Sigmoid colon (tissue), 7 donors: ENCODE results near the gene PHACTR3. TPM values are rescaled to one million over a fixed set of nuclear protein-coding genes. Genes with fewer than 3 reads are reported as not detected.
A peak's percentile ranks its signal among the peaks of the same experiment; 100 is the strongest.
"Not testable (repeated sequence)": the region's sequence is repeated elsewhere in the genome, so short reads cannot be mapped to it uniquely, and the experiment has no call there.

Source experiments
- DNase-seq: peaks from one replicate; pipeline ENCODE4 v3.0.0-alpha.2; 2019
- H3K27ac ChIP-seq, 4 donors: fragments of 200-600 bp; sonication (generic); one replicate each; pipeline ENCODE4 v1.5.1; 2016 to 2019; ENCODE audit warnings: mild to moderate bottlenecking in 1 of 4
- H3K27me3 ChIP-seq, 3 donors: fragments of 200-600 bp; sonication (generic); one replicate each; pipeline ENCODE4 v1.5.1; 2019; ENCODE audit warnings: mild to moderate bottlenecking in 1 of 3
- H3K36me3 ChIP-seq, 4 donors: fragments of 200-600 bp; sonication (generic); one replicate each; pipeline ENCODE4 v1.5.1; 2016 to 2019
- H3K4me1 ChIP-seq, 4 donors: fragments of 200-600 bp; sonication (generic); one replicate each; pipeline ENCODE4 v1.5.1; 2017 to 2019
- H3K4me3 ChIP-seq, 4 donors: fragments of 200-600 bp; sonication (generic); one replicate each; pipeline ENCODE4 v1.5.1; 2017 to 2019; ENCODE audit warnings: mild to moderate bottlenecking in 2 of 4, moderate library complexity in 1 of 4
- H3K9me3 ChIP-seq, 4 donors: fragments of 200-600 bp in 3 of 4; sonication (generic) in 3 of 4; one replicate each; pipeline versions ENCODE4 v1.5.1 to v1.6.1; 2013 to 2019
- CTCF ChIP-seq, 4 experiments: fragments of 450-650 bp in 3 of 4; fragments of 200-600 bp in 1 of 4; IDR thresholded peaks; one replicate each; pipeline ENCODE4 v1.5.1; 2016 to 2019; ENCODE audit warnings: antibody characterized with exemption in 4 of 4, mild to moderate bottlenecking in 3 of 4, moderate library complexity in 2 of 4
- EP300 ChIP-seq, 4 donors: sonication (generic); formaldehyde crosslinking; IDR thresholded peaks; one replicate each; pipeline ENCODE4 v1.6.1; 2017; ENCODE audit warnings: antibody characterized with exemption in 4 of 4
- POLR2A ChIP-seq, 2 donors: fragments of 450-650 bp; IDR thresholded peaks; one replicate each; pipeline ENCODE4 v1.6.1; 2016; ENCODE audit warnings: antibody characterized with exemption in 2 of 2, mild to moderate bottlenecking in 2 of 2, moderate library complexity in 2 of 2
- POLR2AphosphoS5 ChIP-seq, 4 donors: sonication (generic); formaldehyde crosslinking; IDR thresholded peaks; one replicate each; pipeline ENCODE4 v1.6.1; 2017; ENCODE audit warnings: antibody characterized with exemption in 4 of 4
- WGBS, 2 donors: extraction: QIAGEN DNeasy Blood & Tissue Kit; methylation state at CpG; one replicate each; pipeline ENCODE4 v1.1.7; 2013; 5-methylcytosine and 5-hydroxymethylcytosine counted together
- intact Hi-C: fragments of 100-400 bp; cut with DNase I; formaldehyde crosslinking; loops from one replicate; pipeline ENCODE4 v1.15.1; 2023
- polyA plus RNA-seq, 3 donors: library from polyadenylated mRNA; stranded (reverse); fragments of 200-250 nt; gene quantifications; one replicate each; pipeline ENCODE4 v1.2.3, GENCODE V29; 2013
- total RNA-seq, 4 donors: library from RNA; depleted of rRNA; stranded (reverse); fragments of >200 nt; gene quantifications; one replicate each; pipeline ENCODE4 v1.1.0, GENCODE V29; 2016
- donor health status: healthy with polysubstance abuse.
- donor health status: Bipolar disorder and iron deficiency.
- donor health status: healthy.

The PHACTR3 gene
- total and polyA plus RNA-seq, 7 donors = under 0.01 to 1.5 (median 0.81) TPM

- Histone ChIP-seq H3K9me3 (no peaks in the 10 kb centered on the region), H3K27ac (no peak overlapping the region), H3K4me1 (no peaks in the 10 kb centered on the region), H3K27me3 (peaks cover 0 to 12% (median 0%) of the 10 kb centered on the region in 3 donors), H3K4me3 (no peak overlapping the region), H3K36me3 (no peaks in the 10 kb centered on the region)
- no peak for DNase-seq
- intact Hi-C loops = no loop called here
- 77 to 84% methylated on average over 3 of the region's 3 CpGs for WGBS, 2 donors
- no peak for TF ChIP-seq POLR2A (IDR thresholded peaks at IDR 0.05)
- no peak for TF ChIP-seq POLR2AphosphoS5 (IDR thresholded peaks at IDR 0.05)
- TF ChIP-seq EP300 (IDR thresholded peaks at IDR 0.05) = no peak
- TF ChIP-seq CTCF (IDR thresholded peaks at IDR 0.05) = no peak
Observed at GRCh38 chr20:59845472-59845871, 241.1 kb downstream of the PHACTR3 start.

- no peak overlapping the region for H3K4me3 ChIP-seq
- TF ChIP-seq CTCF (IDR thresholded peaks at IDR 0.05) = no peak
- no peak for TF ChIP-seq POLR2AphosphoS5 (IDR thresholded peaks at IDR 0.05)
- TF ChIP-seq EP300 (IDR thresholded peaks at IDR 0.05) = no peak
- no peak for TF ChIP-seq POLR2A (IDR thresholded peaks at IDR 0.05)
- intact Hi-C loops = no loop called here
- H3K27me3 ChIP-seq = no peaks in the 10 kb centered on the region
- WGBS, 2 donors = 21 to 62% methylated on average over 2 of the region's 2 CpGs
- no peaks in the 10 kb centered on the region for H3K36me3 ChIP-seq
- DNase-seq = no peak
- H3K9me3 ChIP-seq = no peaks in the 10 kb centered on the region
- H3K27ac ChIP-seq = no peak overlapping the region
- H3K4me1 ChIP-seq = no peaks in the 10 kb centered on the region
Observed at GRCh38 chr20:59848182-59848581, 243.8 kb downstream of the PHACTR3 start.

- no peak overlapping the region for H3K27ac ChIP-seq
- H3K4me1 ChIP-seq = no peaks in the 10 kb centered on the region
- 60 to 65% methylated on average over 7 of the region's 7 CpGs for WGBS, 2 donors
- H3K36me3 ChIP-seq = no peaks in the 10 kb centered on the region
- intact Hi-C loops = loop anchor here (5.0 kb wide), 1 partner anchor 68 kb away; no protein-coding TSS in a partner anchor
- H3K9me3 ChIP-seq = no peaks in the 10 kb centered on the region
- TF ChIP-seq EP300 (IDR thresholded peaks at IDR 0.05) = no peak
- TF ChIP-seq CTCF (IDR thresholded peaks at IDR 0.05) = peak in 3 of 4 experiments; percentile 58 to 77 (median 61)
- no peaks in the 10 kb centered on the region for H3K27me3 ChIP-seq
- H3K4me3 ChIP-seq = no peak overlapping the region
- no peak for DNase-seq
Observed at GRCh38 chr20:59850018-59850641, 245.8 kb downstream of the PHACTR3 start.

- H3K4me3 ChIP-seq, H3K36me3 ChIP-seq, H3K27ac ChIP-seq, H3K27me3 ChIP-seq, intact Hi-C loops, DNase-seq, H3K4me1 ChIP-seq, H3K9me3 ChIP-seq: not testable (repeated sequence)
- 100% methylated on average over 1 of the region's 1 CpG for WGBS, 2 donors
Observed at GRCh38 chr20:59856526-59856925, 252.2 kb downstream of the PHACTR3 start.

GRCh38 chr20:59856941-59857340 is 252.6 kb downstream of the PHACTR3 start:
- H3K27ac ChIP-seq, H3K4me3 ChIP-seq, intact Hi-C loops, H3K9me3 ChIP-seq, DNase-seq, H3K36me3 ChIP-seq, H3K4me1 ChIP-seq, H3K27me3 ChIP-seq: not testable (repeated sequence)
- WGBS, 2 donors = 88% methylated on average over 5 of the region's 5 CpGs

- DNase-seq = no peak
- TF ChIP-seq CTCF (IDR thresholded peaks at IDR 0.05) = no peak
- no peak for TF ChIP-seq POLR2AphosphoS5 (IDR thresholded peaks at IDR 0.05)
- no peak for TF ChIP-seq POLR2A (IDR thresholded peaks at IDR 0.05)
- TF ChIP-seq EP300 (IDR thresholded peaks at IDR 0.05) = no peak
- Histone ChIP-seq H3K27me3 (no peaks in the 10 kb centered on the region), H3K4me3 (no peak overlapping the region), H3K36me3 (no peaks in the 10 kb centered on the region), H3K4me1 (no peaks in the 10 kb centered on the region), H3K9me3 (peaks cover 0 to 4% (median 0%) of the 10 kb centered on the region in 4 donors), H3K27ac (no peak overlapping the region)
- 38 to 84% methylated on average over 2 of the region's 2 CpGs for WGBS, 2 donors
- intact Hi-C loops = no loop called here
Observed at GRCh38 chr20:59857966-59858365, 253.6 kb downstream of the PHACTR3 start.
